IMR-90 (cell line): ENCODE measurements around the gene GPX6. TPM values are rescaled to one million over a fixed set of nuclear protein-coding genes. Genes with fewer than 3 reads are reported as not detected.

Source experiments
- ATAC-seq: fragments of 200-7000 bp; cut with Tn5 transposase; 2 replicates; pipeline ENCODE4 v1.9.1; 2020; ENCODE audit warnings: low read depth, mild to moderate bottlenecking, moderate library complexity
- BruUV-seq: library from RNA; stranded (reverse); fragments of 400-500 nt; replicated peaks from 2 replicates; lab custom pipeline; 2021; lab: Mats Ljungman, UMichigan
- CTCF ChIA-PET: fragments of 300-600 bp; formaldehyde crosslinking; extraction: SDS; loops from one replicate; lab custom pipeline; 2021; ENCODE audit warnings: antibody characterized with exemption; lab: Yijun Ruan, JAX
- POLR2A ChIA-PET: fragments of 300-600 bp; sonication (Branson Sonifier 250); formaldehyde crosslinking; loops from one replicate; lab custom pipeline; 2022; ENCODE audit warnings: antibody characterized with exemption; ENCODE audit not compliant: unreplicated experiment; lab: Charles Lee
- DNase-seq: peaks from one replicate; pipeline ENCODE4 v3.0.0; 2013
- H2AFZ ChIP-seq: replicated peaks from 2 replicates; pipeline ENCODE3; 2013; ENCODE audit warnings: low read length, mild to moderate bottlenecking; ENCODE audit not compliant: poor library complexity
- H2AK5ac ChIP-seq: 2 replicates; pipeline ENCODE4 v1.6.1; 2013; ENCODE audit warnings: low read depth, low read length, inconsistent platforms
- H2AK9ac ChIP-seq: replicated peaks from 2 replicates; pipeline ENCODE3; 2013; ENCODE audit warnings: mild to moderate bottlenecking, low read depth, low read length, moderate library complexity; ENCODE audit not compliant: poor library complexity
- H2BK120ac ChIP-seq: 2 replicates; pipeline ENCODE4 v1.6.1; 2013; ENCODE audit warnings: low read depth, low read length, inconsistent platforms
- H2BK15ac ChIP-seq: 3 replicates; pipeline ENCODE4 v1.6.1; 2013; ENCODE audit warnings: low read depth, low read length, inconsistent platforms
- H2BK20ac ChIP-seq: 2 replicates; pipeline ENCODE4 v1.6.1; 2013; ENCODE audit warnings: low read depth, mild to moderate bottlenecking, inconsistent platforms, low read length, moderate library complexity
- H2BK5ac ChIP-seq: 2 replicates; pipeline ENCODE4 v1.6.1; 2013; ENCODE audit warnings: mild to moderate bottlenecking, low read depth, low read length, inconsistent platforms; ENCODE audit not compliant: poor library complexity, severe bottlenecking
- H3K14ac ChIP-seq: replicated peaks from 2 replicates; pipeline ENCODE4 v1.6.1; 2013; ENCODE audit warnings: low read depth, low read length, inconsistent platforms
- H3K18ac ChIP-seq: 2 replicates; pipeline ENCODE4 v1.6.1; 2013; ENCODE audit warnings: low read depth, low read length, control low read depth
- H3K23ac ChIP-seq: 2 replicates; pipeline ENCODE4 v1.6.1; 2013; ENCODE audit warnings: low read depth, low read length, inconsistent platforms
- H3K27ac ChIP-seq: 2 replicates; pipeline ENCODE4 v1.5.1; 2013; ENCODE audit warnings: mild to moderate bottlenecking, control low read depth, low read length; ENCODE audit not compliant: insufficient read depth
- H3K27me3 ChIP-seq: 2 replicates; pipeline ENCODE4 v1.6.1; 2013; ENCODE audit warnings: low read length; ENCODE audit not compliant: control insufficient read depth, insufficient read depth
- H3K36me3 ChIP-seq: 2 replicates; pipeline ENCODE4 v1.6.1; 2013; ENCODE audit warnings: low read length, mixed read lengths; ENCODE audit not compliant: control insufficient read depth, insufficient read depth
- H3K4ac ChIP-seq: 2 replicates; pipeline ENCODE4 v1.6.1; 2013; ENCODE audit warnings: low read depth, low read length, inconsistent platforms
- H3K4me1 ChIP-seq: 2 replicates; pipeline ENCODE4 v1.6.1; 2013; ENCODE audit warnings: low read length, mixed read lengths; ENCODE audit not compliant: control insufficient read depth, insufficient read depth
- H3K4me2 ChIP-seq: 2 replicates; pipeline ENCODE4 v1.6.1; 2013; ENCODE audit warnings: low read depth, mild to moderate bottlenecking, control low read depth, low read length, moderate library complexity
- H3K4me3 ChIP-seq: 2 replicates; pipeline ENCODE4 v1.5.1; 2013; ENCODE audit warnings: low read depth, mild to moderate bottlenecking, control low read depth, low read length, moderate library complexity; ENCODE audit not compliant: insufficient read depth
- H3K56ac ChIP-seq: 2 replicates; pipeline ENCODE4 v1.6.1; 2013; ENCODE audit warnings: low read length, inconsistent platforms; ENCODE audit not compliant: insufficient read depth; ENCODE audit errors: extremely low read depth
- H3K79me1 ChIP-seq, 2 experiments: 2 replicates each; pipeline ENCODE4 v1.6.1; 2013; ENCODE audit warnings: low read length in 2 of 2, inconsistent platforms in 1 of 2, low read depth in 1 of 2
- H3K9ac ChIP-seq: 2 replicates; pipeline ENCODE4 v1.6.1; 2013; ENCODE audit warnings: low read depth, low read length, control low read depth
- H3K9me1 ChIP-seq: 2 replicates; pipeline ENCODE4 v1.6.1; 2013; ENCODE audit warnings: low read length, inconsistent platforms; ENCODE audit not compliant: insufficient read depth
- H3K9me3 ChIP-seq: 2 replicates; pipeline ENCODE4 v1.6.1; 2013; ENCODE audit warnings: low read length; ENCODE audit not compliant: control insufficient read depth, insufficient read depth
- H4K20me1 ChIP-seq: 2 replicates; pipeline ENCODE4 v1.6.1; 2013; ENCODE audit warnings: low read length, inconsistent platforms; ENCODE audit not compliant: insufficient read depth
- H4K5ac ChIP-seq: 2 replicates; pipeline ENCODE4 v1.6.1; 2013; ENCODE audit warnings: mild to moderate bottlenecking, low read depth, low read length, control low read depth
- H4K8ac ChIP-seq, 2 experiments: 2 replicates each; pipeline ENCODE4 v1.6.1; 2013; ENCODE audit warnings: low read depth in 2 of 2, low read length in 2 of 2, control low read depth in 1 of 2, inconsistent platforms in 1 of 2
- H4K91ac ChIP-seq: 2 replicates; pipeline ENCODE4 v1.6.1; 2013; ENCODE audit warnings: low read depth, low read length, inconsistent platforms; ENCODE audit not compliant: insufficient read depth
- BHLHE40 ChIP-seq: fragments of 150-350 bp; IDR thresholded peaks from 2 replicates; pipeline ENCODE4 v1.6.1; 2016; ENCODE audit warnings: mild to moderate bottlenecking, low read depth, low read length
- CHD1 ChIP-seq: IDR thresholded peaks from 2 replicates; pipeline ENCODE4 v1.6.1; 2012; ENCODE audit warnings: low read depth, low read length, improper control_type of control experiment
- CTCF ChIP-seq: conservative IDR thresholded peaks from 2 replicates; pipeline ENCODE4 v1.5.1; 2012; ENCODE audit warnings: mild to moderate bottlenecking, low read depth, low read length, improper control_type of control experiment
- ELK1 ChIP-seq: fragments of 150-350 bp; IDR thresholded peaks from 2 replicates; pipeline ENCODE4 v1.6.1; 2016; ENCODE audit warnings: low read depth, mild to moderate bottlenecking, low read length, moderate library complexity, borderline replicate concordance
- FOS ChIP-seq: fragments of 150-350 bp; IDR thresholded peaks from 2 replicates; pipeline ENCODE4 v1.6.1; 2016; ENCODE audit warnings: low read depth, low read length
- MAFK ChIP-seq: IDR thresholded peaks from 2 replicates; pipeline ENCODE4 v1.6.1; 2012; ENCODE audit warnings: low read depth, low read length, improper control_type of control experiment
- MXI1 ChIP-seq: IDR thresholded peaks from 2 replicates; pipeline ENCODE4 v1.6.1; 2012; ENCODE audit warnings: low read depth, mild to moderate bottlenecking, low read length, moderate library complexity, borderline replicate concordance
- NFE2L2 ChIP-seq: fragments of 150-350 bp; IDR thresholded peaks from 2 replicates; pipeline ENCODE4 v1.6.1; 2016; ENCODE audit warnings: low read depth, mild to moderate bottlenecking, low read length
- POLR2A ChIP-seq: IDR thresholded peaks from 2 replicates; pipeline ENCODE4 v1.6.1; 2012; ENCODE audit warnings: mild to moderate bottlenecking, low read depth, low read length
- RAD21 ChIP-seq: IDR thresholded peaks from 2 replicates; pipeline ENCODE4 v1.6.1; 2012; ENCODE audit warnings: low read length, improper control_type of control experiment
- RFX5 ChIP-seq: IDR thresholded peaks from 2 replicates; pipeline ENCODE4 v1.8.0; 2012; ENCODE audit warnings: low read depth, mild to moderate bottlenecking, low read length, moderate library complexity
- SMC3 ChIP-seq: fragments of 150-350 bp; IDR thresholded peaks from 2 replicates; pipeline ENCODE4 v1.6.1; 2016; ENCODE audit warnings: low read depth, mild to moderate bottlenecking, antibody characterized with exemption, low read length, moderate library complexity
- USF2 ChIP-seq: fragments of 150-350 bp; IDR thresholded peaks from 2 replicates; pipeline ENCODE4 v1.6.1; 2017; ENCODE audit warnings: mild to moderate bottlenecking, antibody characterized with exemption, low read length, low read depth
- WGBS, 2 experiments: methylation state at CpG; one replicate each; pipeline versions ENCODE4 v1.1.5 to v1.1.7; 2013; ENCODE audit warnings: missing lambda C conversion rate in 2 of 2; ENCODE audit not compliant: insufficient read length in 1 of 2; ENCODE audit errors: extremely low coverage in 2 of 2; 5-methylcytosine and 5-hydroxymethylcytosine counted together
- dilution Hi-C: fragments of 300-500 bp; cut with HindIII; formaldehyde crosslinking; loops from one replicate; pipeline ENCODE4 v1.14.3; 2018; ENCODE audit warnings: low sequenced_read_pairs; ENCODE audit not compliant: unreplicated experiment
- in situ Hi-C: fragments of 300-500 bp; cut with MboI; formaldehyde crosslinking; loops from 3 replicates; pipeline ENCODE4 v1.14.3; 2019; ENCODE audit warnings: low sequenced_read_pairs, inconsistent platforms, mixed read lengths
- intact Hi-C: fragments of 100-400 bp; cut with micrococcal nuclease; formaldehyde crosslinking; loops from 2 replicates; pipeline ENCODE4 v1.10.0; 2022
- polyA plus RNA-seq, 3 experiments: library from polyadenylated mRNA; depleted of rRNA; stranded (reverse); fragments of >200 nt; gene quantifications; 2 replicates each; pipeline ENCODE4 v1.2.3, GENCODE V29; 2012; ENCODE audit warnings: low replicate concordance in 1 of 3
- total RNA-seq: library from RNA; depleted of rRNA; stranded (reverse); fragments of >200 nt; gene quantifications from 2 replicates; pipeline ENCODE4 v1.2.3, GENCODE V29; 2012

GPX6 gene
- total and polyA plus RNA-seq, 2 of the 4 experiments (the other 2 are of a cell fraction) = not detected

- CTCF ChIA-PET = no interaction called here
- in situ Hi-C loops = no loop called here
Measured at GRCh38 chr6:28497306-28497705, 18.3 kb downstream of the GPX6 start.

More at GRCh38 chr6:28497306-28497705, 18.3 kb downstream of the GPX6 start:
- Histone ChIP-seq H2BK5ac (no peak overlapping the region), H4K8ac (no peak overlapping the region), H3K79me1 (no peaks in the 10 kb centered on the region), H3K36me3 (no peaks in the 10 kb centered on the region), H4K5ac (no peak overlapping the region), H3K4me3 (no peak overlapping the region), H2AFZ (no peak overlapping the region), H4K20me1 (no peaks in the 10 kb centered on the region), H2BK15ac (no peak overlapping the region), H2AK9ac (no peak overlapping the region), H4K91ac (no peak overlapping the region), H2BK20ac (no peak overlapping the region), H3K9me1 (no peaks in the 10 kb centered on the region), H3K4me2 (no peak overlapping the region), H2AK5ac (no peak overlapping the region), H3K56ac (no peak overlapping the region), H3K9me3 (no peaks in the 10 kb centered on the region), H3K18ac (no peak overlapping the region), H3K27me3 (no peaks in the 10 kb centered on the region), H3K27ac (no peak overlapping the region), H3K4ac (no peak overlapping the region), H3K14ac (no peak overlapping the region), H3K4me1 (no peaks in the 10 kb centered on the region), H3K9ac (no peak overlapping the region), H2BK120ac (no peak overlapping the region), H3K23ac (no peak overlapping the region)
- no peak for TF ChIP-seq MAFK
- no peak for TF ChIP-seq POLR2A
- TF ChIP-seq CTCF = no peak
- no peak for TF ChIP-seq FOS
- TF ChIP-seq BHLHE40 = no peak
- TF ChIP-seq NFE2L2 = no peak
- no peak for TF ChIP-seq ELK1
- no peak for TF ChIP-seq RFX5
- TF ChIP-seq SMC3 = no peak
- TF ChIP-seq MXI1 = no peak
- TF ChIP-seq CHD1 = no peak
- no peak for TF ChIP-seq RAD21
- TF ChIP-seq USF2 = no peak
- no TSS peak for BruUV-seq
- intact Hi-C loops (no loop called here), dilution Hi-C loops (no loop called here)
- WGBS, 2 experiments = no CpG with 5 or more reads among the region's 1 CpG
- POLR2A ChIA-PET = no interaction called here
- no peak for DNase-seq
- ATAC-seq = no peak
